ENCODE results near the gene OTUB1. TPM values are rescaled to one million over a fixed set of nuclear protein-coding genes. Genes with fewer than 3 reads are reported as not detected.

OTUB1 gene
- polyA plus RNA-seq, 1 experiment, result 99.0 TPM

DNA sequence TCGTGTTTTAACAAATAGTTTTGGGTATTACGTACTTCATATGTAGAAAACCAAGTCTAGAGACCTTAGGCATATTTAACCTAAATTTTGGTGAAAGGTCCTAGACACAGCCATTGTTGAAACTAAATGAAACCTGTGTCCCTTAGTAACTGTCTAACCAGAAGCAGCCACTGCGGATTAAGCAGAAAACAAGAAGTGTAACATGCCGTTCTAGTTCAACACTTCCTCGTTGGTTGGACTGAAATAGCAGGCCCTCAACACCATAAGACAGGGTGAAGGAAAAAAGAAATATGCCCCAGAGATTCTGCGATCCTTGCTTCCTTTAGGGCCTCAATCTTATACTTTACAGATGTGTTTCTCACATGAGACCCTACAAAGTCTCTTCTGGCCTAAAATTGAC lies 45.5 kb upstream of the OTUB1 start:
- TF ChIP-seq, protein P1, sequence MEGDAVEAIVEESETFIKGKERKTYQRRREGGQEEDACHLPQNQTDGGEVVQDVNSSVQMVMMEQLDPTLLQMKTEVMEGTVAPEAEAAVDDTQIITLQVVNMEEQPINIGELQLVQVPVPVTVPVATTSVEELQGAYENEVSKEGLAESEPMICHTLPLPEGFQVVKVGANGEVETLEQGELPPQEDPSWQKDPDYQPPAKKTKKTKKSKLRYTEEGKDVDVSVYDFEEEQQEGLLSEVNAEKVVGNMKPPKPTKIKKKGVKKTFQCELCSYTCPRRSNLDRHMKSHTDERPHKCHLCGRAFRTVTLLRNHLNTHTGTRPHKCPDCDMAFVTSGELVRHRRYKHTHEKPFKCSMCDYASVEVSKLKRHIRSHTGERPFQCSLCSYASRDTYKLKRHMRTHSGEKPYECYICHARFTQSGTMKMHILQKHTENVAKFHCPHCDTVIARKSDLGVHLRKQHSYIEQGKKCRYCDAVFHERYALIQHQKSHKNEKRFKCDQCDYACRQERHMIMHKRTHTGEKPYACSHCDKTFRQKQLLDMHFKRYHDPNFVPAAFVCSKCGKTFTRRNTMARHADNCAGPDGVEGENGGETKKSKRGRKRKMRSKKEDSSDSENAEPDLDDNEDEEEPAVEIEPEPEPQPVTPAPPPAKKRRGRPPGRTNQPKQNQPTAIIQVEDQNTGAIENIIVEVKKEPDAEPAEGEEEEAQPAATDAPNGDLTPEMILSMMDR (IDR thresholded peaks at IDR 0.05; ENCODE audit: low read depth, low read length), result no peak
- ChIA-PET CTCF (no interaction called here), POLR2A (no interaction called here)
- Histone ChIP-seq H3K27ac (ENCODE audit: low read depth, low read length) (no peak overlapping the region), H3K4me3 (ENCODE audit: low read depth, low read length) (no peak overlapping the region), H3K27me3 (ENCODE audit: control insufficient read depth, insufficient read depth, low read length) (no peaks in the 10 kb centered on the region), H3K9me3 (ENCODE audit: control insufficient read depth, insufficient read depth, low read length) (no peaks in the 10 kb centered on the region; the same call in 1 of the 2 replicates)
- no peak for DNase-seq (ENCODE audit: low read depth, low spot score)

- ChIA-PET CTCF (interaction anchor here (8.2 kb wide), 1 partner anchor 106 kb away, joined by 256 read pairs; the partner anchor contains the start of gene MARK2), POLR2A (no interaction called here)
- no peaks in the 10 kb centered on the region; the same call in 1 of the 2 replicates for H3K9me3 ChIP-seq (ENCODE audit: control insufficient read depth, insufficient read depth, low read length)
- H3K27me3 ChIP-seq (ENCODE audit: control insufficient read depth, insufficient read depth, low read length), result no peaks in the 10 kb centered on the region
- no peak for DNase-seq (ENCODE audit: low read depth, low spot score)
- H3K27ac ChIP-seq (ENCODE audit: low read depth, low read length), result no peak overlapping the region
- no peak overlapping the region for H3K4me3 ChIP-seq (ENCODE audit: low read depth, low read length)
- TF ChIP-seq, protein P1 (IDR thresholded peaks at IDR 0.05; ENCODE audit: low read depth, low read length), result no peak
Measured at GRCh38 chr11:63941901-63942300, 44.3 kb upstream of the OTUB1 start.

GRCh38 chr11:63942803-63943202 lies 43.4 kb upstream of the OTUB1 start:
- Histone ChIP-seq H3K4me3 (ENCODE audit: low read depth, low read length) (no peak overlapping the region), H3K9me3 (ENCODE audit: control insufficient read depth, insufficient read depth, low read length) (no peaks in the 10 kb centered on the region; the same call in 1 of the 2 replicates), H3K27ac (ENCODE audit: low read depth, low read length) (no peak overlapping the region), H3K27me3 (ENCODE audit: control insufficient read depth, insufficient read depth, low read length) (no peaks in the 10 kb centered on the region)
- CTCF ChIA-PET, result interaction anchor here (8.2 kb wide), 1 partner anchor 107 kb away, joined by 256 read pairs; the partner anchor contains the start of gene MARK2
- TF ChIP-seq, protein P1 (IDR thresholded peaks at IDR 0.05; ENCODE audit: low read depth, low read length), result no peak
- POLR2A ChIA-PET, result no interaction called here
- DNase-seq (ENCODE audit: low read depth, low spot score), result no peak

- no peak overlapping the region for H3K4me3 ChIP-seq (ENCODE audit: low read depth, low read length)
- POLR2A ChIA-PET, result interaction anchor here (0.5 kb wide), 1 partner anchor 107 kb away, joined by 6 read pairs; no protein-coding TSS in a partner anchor
- no peak for DNase-seq (ENCODE audit: low read depth, low spot score)
- H3K27ac ChIP-seq (ENCODE audit: low read depth, low read length), result no peak overlapping the region
- no peaks in the 10 kb centered on the region for H3K9me3 ChIP-seq (ENCODE audit: control insufficient read depth, insufficient read depth, low read length)
- CTCF ChIA-PET, result interaction anchor here (0.6 to 8.2 kb wide), 21 partner anchors 10 to 466 kb away, joined by 3 to 256 read pairs (median 5); partner anchors contain the start of genes MARK2 and RCOR2
- TF ChIP-seq, protein P1 (IDR thresholded peaks at IDR 0.05; ENCODE audit: low read depth, low read length), result no peak
- no peaks in the 10 kb centered on the region for H3K27me3 ChIP-seq (ENCODE audit: control insufficient read depth, insufficient read depth, low read length)
Measured at GRCh38 chr11:63944987-63945386, 41.3 kb upstream of the OTUB1 start.

DNA sequence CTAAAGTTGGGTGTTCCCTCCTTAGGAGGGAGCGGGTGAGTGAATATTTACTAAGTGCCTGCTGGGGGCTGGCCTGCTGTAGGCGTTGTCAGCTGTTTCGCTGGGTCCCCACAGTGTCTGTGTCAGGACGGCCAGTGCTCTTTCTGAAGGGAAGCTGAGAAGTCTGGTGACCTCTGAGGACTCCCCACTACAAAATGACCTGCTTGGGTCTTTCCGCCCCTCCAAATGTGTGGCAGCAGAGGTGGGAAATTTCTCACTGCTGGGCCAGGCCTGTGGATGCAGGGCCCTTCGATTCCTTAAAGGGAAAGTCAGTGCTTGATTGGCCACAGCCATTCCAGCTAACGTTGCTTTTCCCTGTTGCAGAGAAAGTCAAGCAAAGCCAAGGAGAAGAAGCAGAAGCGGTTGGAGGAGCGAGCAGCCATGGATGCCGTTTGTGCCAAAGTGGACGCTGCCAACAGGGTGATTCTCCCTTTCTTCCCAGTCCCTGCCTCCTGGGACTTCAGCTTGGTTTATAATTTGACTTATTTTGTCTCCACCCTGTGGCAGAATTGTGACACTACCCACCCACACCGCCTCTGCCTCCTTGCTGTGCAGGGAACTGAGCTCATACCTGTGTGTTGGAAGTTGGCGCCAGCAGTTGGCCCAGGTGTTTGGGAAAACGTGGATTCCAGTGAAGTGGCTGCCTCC lies 40.6 kb upstream of the OTUB1 start:
- ChIA-PET CTCF (interaction anchor here (0.5 to 8.2 kb wide), 36 partner anchors 10 to 467 kb away, joined by 3 to 256 read pairs (median 5); partner anchors contain the start of genes MARK2, RCOR2 and ZFTA), POLR2A (interaction anchor here (0.5 to 1.0 kb wide), 5 partner anchors 28 to 175 kb away, joined by 3 to 6 read pairs (median 4); partner anchors contain the start of gene RCOR2)
- TF ChIP-seq, protein P1 (IDR thresholded peaks at IDR 0.05; ENCODE audit: low read depth, low read length), result peak; percentile 69
- Histone ChIP-seq H3K9me3 (ENCODE audit: control insufficient read depth, insufficient read depth, low read length) (no peaks in the 10 kb centered on the region), H3K27me3 (ENCODE audit: control insufficient read depth, insufficient read depth, low read length) (no peaks in the 10 kb centered on the region), H3K4me3 (ENCODE audit: low read depth, low read length) (no peak overlapping the region), H3K27ac (ENCODE audit: low read depth, low read length) (peak overlapping the region; percentile 21)
- peak; percentile 27 for DNase-seq (ENCODE audit: low read depth, low spot score)

Measured in AG04450 (cell line).